Bronchial smooth muscle cell (primary cell): ENCODE measurements around the gene ALDH3B2. TPM values are rescaled to one million over a fixed set of nuclear protein-coding genes. Genes with fewer than 3 reads are reported as not detected.

Source experiments
- total RNA-seq: library from RNA; depleted of rRNA; stranded (reverse); fragments of >200 nt; gene quantifications from 2 replicates; pipeline ENCODE4 v1.2.1, GENCODE V29; 2014

ALDH3B2 gene
- 0.34 TPM in 1 of 2 replicates, not detected in the other for total RNA-seq

DNA sequence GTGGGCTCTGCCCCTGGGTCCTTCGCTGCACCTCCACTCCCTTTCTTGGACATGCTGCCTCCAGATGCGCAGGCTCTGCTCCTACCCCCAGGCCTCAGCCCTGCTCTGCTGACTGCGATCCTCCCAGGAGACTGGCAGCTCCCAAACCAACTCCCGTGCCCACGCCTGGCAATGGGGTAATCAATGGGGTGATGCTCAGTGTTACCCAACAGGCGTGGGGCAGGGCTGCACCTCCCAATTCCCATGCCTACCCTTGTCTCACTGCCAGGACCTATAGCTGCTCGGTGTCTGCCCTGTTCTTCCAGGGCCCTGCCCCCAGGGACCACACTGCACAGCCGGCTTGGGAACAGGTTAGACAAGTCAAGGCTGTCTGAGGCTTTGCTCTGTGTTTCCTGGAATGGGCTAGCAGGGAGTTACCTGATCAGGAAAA lies at the start of gene ALDH3B2:
Gene ALDH3B2 (minus strand): TSS at position 182 of the 430 bp plus-strand sequence. CDS start 7,688 bp downstream, outside the sequence.

DNA sequence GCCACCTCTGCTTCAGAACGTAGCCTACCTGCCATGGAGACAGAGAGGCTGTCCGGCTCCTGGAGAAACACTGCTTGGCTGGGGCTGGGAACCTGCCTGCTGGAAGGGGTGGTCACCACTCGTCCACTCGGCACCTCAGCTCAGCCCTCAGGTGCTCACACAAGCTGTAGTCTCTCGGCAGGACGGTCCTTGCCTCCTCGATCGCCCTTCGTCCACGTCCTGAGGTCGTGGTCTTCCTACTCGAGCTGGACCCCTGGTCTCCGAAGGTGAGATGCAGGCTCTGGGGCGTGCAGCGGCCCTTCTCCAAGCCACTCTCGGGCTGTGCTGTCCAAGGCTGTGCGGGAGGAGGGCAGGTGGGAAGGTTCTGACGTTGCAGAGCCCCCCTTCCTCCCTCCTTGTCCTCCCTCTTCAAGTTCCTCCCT lies 35.0 kb downstream of the ALDH3B2 start, which contains the start of gene TBX10:
Gene TBX10 (minus strand): TSS at position 326 of the 422 bp plus-strand sequence. CDS start 291 bp downstream, at position 35.

DNA sequence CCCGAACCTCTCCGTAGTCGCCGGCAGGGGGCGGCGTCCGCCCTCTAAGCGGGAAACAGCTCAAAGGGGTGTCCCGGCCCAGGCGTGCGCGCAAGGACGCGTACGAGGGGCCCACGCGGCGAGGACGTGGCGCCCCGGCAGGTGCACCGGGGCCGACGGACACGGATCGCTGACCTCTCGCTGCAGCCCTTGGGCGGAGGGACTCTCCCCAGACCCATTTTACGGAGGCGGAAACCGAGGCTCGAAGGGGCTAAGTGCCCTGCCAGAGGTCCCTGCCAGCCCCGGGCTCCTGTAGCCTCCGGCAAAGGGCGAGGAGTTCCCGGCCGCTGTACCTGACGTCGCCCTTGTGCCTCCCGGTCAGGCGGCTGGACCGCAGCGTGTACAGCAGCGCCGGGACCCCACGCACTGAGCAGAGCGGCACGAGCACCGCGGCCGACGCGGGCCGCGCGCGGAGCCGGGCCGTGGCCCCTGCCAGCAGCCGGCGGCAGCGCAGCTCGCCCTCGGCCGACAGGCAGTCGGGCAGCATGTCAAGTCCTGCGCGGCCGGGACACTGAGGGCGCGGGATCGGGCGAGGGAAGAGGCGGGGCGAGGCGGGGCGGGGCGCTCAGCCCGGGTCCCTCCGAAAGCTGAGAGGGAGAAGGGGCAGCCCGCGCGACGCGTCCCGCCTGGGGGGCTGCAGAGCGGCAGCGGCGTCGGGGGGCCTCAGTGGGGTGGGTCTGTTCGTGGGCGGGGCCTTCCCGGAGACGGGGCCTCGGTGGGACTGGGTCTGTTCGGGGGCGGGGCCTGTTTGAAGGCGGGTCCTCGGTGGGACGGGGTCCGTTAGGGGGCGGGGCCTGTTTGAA lies 44.8 kb downstream of the ALDH3B2 start, which contains the start of gene NUDT8:
Gene NUDT8 (minus strand): TSS at position 552 of the 842 bp plus-strand sequence. CDS start 26 bp downstream, at position 526.

Other genes starting within 250 kb of the ALDH3B2 start
- 28.4 and 43.7 TPM in 2 replicates for gene RPS6KB2, start 246.1 kb downstream of the ALDH3B2 start, total RNA-seq
- gene PTPRCAP, start 236.9 kb downstream of the ALDH3B2 start, total RNA-seq = under 0.01 TPM in 1 of 2 replicates, not detected in the other
- gene CORO1B, start 231.1 kb downstream of the ALDH3B2 start, total RNA-seq = 175 and 181 TPM in 2 replicates
- gene GPR152, start 221.9 kb downstream of the ALDH3B2 start, total RNA-seq = not detected in 2 replicates
- not detected in 2 replicates for gene CABP4, start 219.3 kb downstream of the ALDH3B2 start, total RNA-seq
- 7.8 and 14.7 TPM in 2 replicates for gene TMEM134, start 205.4 kb downstream of the ALDH3B2 start, total RNA-seq
- gene AIP, start 191.6 kb downstream of the ALDH3B2 start, total RNA-seq = 138 and 208 TPM in 2 replicates
- gene PITPNM1, start 169.3 kb downstream of the ALDH3B2 start, total RNA-seq = 10.7 and 16.4 TPM in 2 replicates
- gene CDK2AP2, start 166.5 kb downstream of the ALDH3B2 start, total RNA-seq = 4.4 and 5.5 TPM in 2 replicates
- not detected in 2 replicates for gene CABP2, start 151.2 kb downstream of the ALDH3B2 start, total RNA-seq
- 486 and 932 TPM in 2 replicates for gene GSTP1, start 90.8 kb downstream of the ALDH3B2 start, total RNA-seq
- 223 and 240 TPM in 2 replicates for gene NDUFV1, start 67.7 kb downstream of the ALDH3B2 start, total RNA-seq
- gene NUDT8, start 44.7 kb downstream of the ALDH3B2 start, total RNA-seq = 2.7 and 2.8 TPM in 2 replicates
- gene TBX10, start 34.9 kb downstream of the ALDH3B2 start, total RNA-seq = not detected in 2 replicates
- not detected in 2 replicates for gene ACY3, start 23.9 kb downstream of the ALDH3B2 start, total RNA-seq